IPS-NIHi7 (cell line): Measurements from ENCODE around the gene GARIN1A.
A peak's percentile ranks its signal among the peaks of the same experiment; 100 is the strongest.
"Not testable (repeated sequence)": the region's sequence is repeated elsewhere in the genome, so short reads cannot be mapped to it uniquely, and the experiment has no call there.

Source experiments
- DNase-seq: peaks from one replicate; pipeline ENCODE4 v3.0.0; 2012; ENCODE audit warnings: mixed read lengths; ENCODE audit errors: extremely low spot score

The GARIN1A gene

GRCh38 chr7:128671992-128672391, at the start of gene GARIN1A:
TSS of gene GARIN1A (plus strand) at chr7:128672292. CDS start at chr7:128672398, 106 bp downstream.
- DNase-seq, result no peak

GRCh38 chr7:128627124-128627523, 45.0 kb upstream of the GARIN1A start:
- not testable (repeated sequence) for DNase-seq

GRCh38 chr7:128633915-128634314, 38.2 kb upstream of the GARIN1A start:
- DNase-seq, result not testable (repeated sequence)

GRCh38 chr7:128645206-128645605, 26.9 kb upstream of the GARIN1A start:
- not testable (repeated sequence) for DNase-seq

- DNase-seq, result not testable (repeated sequence)
These were observed 26.2 kb upstream of the GARIN1A start for GRCh38 chr7:128645844-128646243.

- not testable (repeated sequence) for DNase-seq
These were observed 25.2 kb upstream of the GARIN1A start for GRCh38 chr7:128646877-128647276.

- not testable (repeated sequence) for DNase-seq
These were observed 21.0 kb upstream of the GARIN1A start for GRCh38 chr7:128651096-128651495.

GRCh38 chr7:128652606-128653005, 19.5 kb upstream of the GARIN1A start:
- not testable (repeated sequence) for DNase-seq

- not testable (repeated sequence) for DNase-seq
These were observed 18.9 kb upstream of the GARIN1A start for GRCh38 chr7:128653197-128653596.

- not testable (repeated sequence) for DNase-seq
These were observed 18.0 kb upstream of the GARIN1A start for GRCh38 chr7:128654080-128654479.

GRCh38 chr7:128654501-128654900, 17.6 kb upstream of the GARIN1A start:
- DNase-seq, result not testable (repeated sequence)

GRCh38 chr7:128658428-128658827, 13.7 kb upstream of the GARIN1A start:
- not testable (repeated sequence) for DNase-seq

- DNase-seq, result no peak
These were observed 11.5 kb upstream of the GARIN1A start for GRCh38 chr7:128660596-128660995.

- no peak for DNase-seq
These were observed 10.6 kb upstream of the GARIN1A start for GRCh38 chr7:128661446-128661845.

- DNase-seq, result no peak
These were observed 10.0 kb upstream of the GARIN1A start for GRCh38 chr7:128662091-128662490.

- DNase-seq, result not testable (repeated sequence)
These were observed 8.9 kb upstream of the GARIN1A start for GRCh38 chr7:128663223-128663622.

GRCh38 chr7:128665057-128665456, 7.0 kb upstream of the GARIN1A start:
- DNase-seq, result no peak

- no peak for DNase-seq
These were observed 5.9 kb upstream of the GARIN1A start for GRCh38 chr7:128666200-128666599.

GRCh38 chr7:128672927-128673517, 930 bp downstream of the GARIN1A start:
- peak; percentile 81 for DNase-seq

- no peak for DNase-seq
These were observed 1.5 kb downstream of the GARIN1A start for GRCh38 chr7:128673571-128673970.

GRCh38 chr7:128676665-128677064, 4.6 kb downstream of the GARIN1A start:
- no peak for DNase-seq

GRCh38 chr7:128679920-128680319, 7.8 kb downstream of the GARIN1A start:
- no peak for DNase-seq

- DNase-seq, result no peak
These were observed 9.9 kb downstream of the GARIN1A start for GRCh38 chr7:128681794-128682537.
